ENCODE measurements around the gene TBC1D22A.

The TBC1D22A gene

DNA sequence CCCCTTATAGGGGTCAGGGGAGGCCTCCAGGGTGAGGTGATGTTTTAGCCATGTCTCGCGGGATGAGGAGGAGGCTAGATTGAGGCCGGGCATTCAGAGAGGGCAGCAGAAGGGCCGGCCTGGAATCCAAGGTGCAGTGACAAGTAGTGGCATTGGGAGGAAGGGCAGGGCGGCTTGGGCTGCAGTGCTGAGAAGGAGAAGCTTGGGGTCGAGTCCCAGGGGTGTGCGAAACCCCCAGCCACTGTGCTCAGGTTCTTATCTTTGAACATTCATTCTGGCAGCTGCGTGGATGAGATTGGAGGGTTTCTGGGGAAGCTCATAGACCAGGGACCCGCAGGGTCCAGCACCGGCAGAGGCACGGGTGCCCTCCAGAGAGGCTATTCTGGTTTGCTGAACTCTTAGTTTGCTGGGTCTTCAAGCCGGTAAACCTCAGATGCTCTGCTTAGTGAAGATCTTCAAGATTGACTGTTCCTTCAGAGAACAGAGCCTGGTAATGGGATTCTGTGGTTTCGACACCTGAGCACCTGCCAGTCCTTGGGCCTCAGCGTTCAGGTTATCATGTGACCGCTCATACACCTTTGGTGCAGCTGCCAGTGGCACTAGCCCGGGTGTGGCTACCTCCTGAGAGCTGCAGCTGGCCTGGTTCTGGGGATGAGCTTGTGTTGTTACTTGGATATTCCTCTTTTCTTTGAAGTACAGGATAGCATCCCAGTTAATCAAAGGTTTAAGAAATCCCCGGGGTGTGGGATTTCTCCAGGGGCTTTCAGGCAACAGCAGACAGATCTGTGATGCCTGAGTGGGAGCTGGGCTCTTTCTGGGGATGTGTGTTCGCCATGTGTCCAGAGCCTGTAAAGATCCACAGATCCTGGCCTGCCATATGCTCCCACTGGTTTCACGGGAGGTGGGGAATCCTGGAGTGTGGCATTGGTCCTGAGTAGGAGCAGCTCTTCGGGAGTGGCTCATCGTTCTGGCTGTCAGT lies 152.8 kb downstream of the TBC1D22A start:
- peak; percentile 39 for DNase-seq

DNA sequence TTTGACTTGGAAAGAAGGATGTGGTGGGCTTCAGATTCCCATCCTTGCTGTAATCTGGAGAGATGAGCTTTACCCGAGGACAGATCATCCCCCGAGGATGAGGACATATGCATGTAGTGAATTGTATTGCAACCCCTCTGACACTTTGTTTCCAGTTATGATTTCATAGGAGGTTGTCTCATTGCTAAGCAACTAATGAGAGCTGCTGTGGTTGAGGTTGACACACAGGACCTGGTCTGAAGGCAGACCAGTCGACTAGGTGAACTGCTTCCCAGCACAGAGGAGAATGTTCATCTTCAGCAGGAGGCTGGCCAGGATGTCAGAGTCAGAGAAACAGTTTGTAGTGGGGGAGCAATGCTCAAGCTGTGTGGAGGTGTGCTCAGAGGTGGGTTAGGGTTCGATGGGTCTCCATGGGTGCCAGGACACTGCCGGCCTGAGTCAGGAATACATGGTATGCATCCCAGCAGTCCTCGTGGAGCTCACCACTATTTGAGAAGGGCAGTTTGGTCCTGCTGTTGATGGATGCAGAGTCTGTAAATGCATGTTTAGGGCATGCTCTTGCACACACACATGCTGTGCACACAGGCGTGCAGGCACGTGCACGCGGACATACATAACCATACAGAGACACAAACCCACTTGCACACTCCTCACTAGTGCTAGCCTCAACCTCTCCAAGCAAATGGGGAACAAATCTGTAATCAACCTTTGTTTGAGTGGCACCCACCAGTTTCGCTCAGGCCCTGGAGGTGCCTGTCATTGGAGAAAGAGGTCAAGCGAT lies 153.7 kb downstream of the TBC1D22A start:
- no peak for DNase-seq

DNA sequence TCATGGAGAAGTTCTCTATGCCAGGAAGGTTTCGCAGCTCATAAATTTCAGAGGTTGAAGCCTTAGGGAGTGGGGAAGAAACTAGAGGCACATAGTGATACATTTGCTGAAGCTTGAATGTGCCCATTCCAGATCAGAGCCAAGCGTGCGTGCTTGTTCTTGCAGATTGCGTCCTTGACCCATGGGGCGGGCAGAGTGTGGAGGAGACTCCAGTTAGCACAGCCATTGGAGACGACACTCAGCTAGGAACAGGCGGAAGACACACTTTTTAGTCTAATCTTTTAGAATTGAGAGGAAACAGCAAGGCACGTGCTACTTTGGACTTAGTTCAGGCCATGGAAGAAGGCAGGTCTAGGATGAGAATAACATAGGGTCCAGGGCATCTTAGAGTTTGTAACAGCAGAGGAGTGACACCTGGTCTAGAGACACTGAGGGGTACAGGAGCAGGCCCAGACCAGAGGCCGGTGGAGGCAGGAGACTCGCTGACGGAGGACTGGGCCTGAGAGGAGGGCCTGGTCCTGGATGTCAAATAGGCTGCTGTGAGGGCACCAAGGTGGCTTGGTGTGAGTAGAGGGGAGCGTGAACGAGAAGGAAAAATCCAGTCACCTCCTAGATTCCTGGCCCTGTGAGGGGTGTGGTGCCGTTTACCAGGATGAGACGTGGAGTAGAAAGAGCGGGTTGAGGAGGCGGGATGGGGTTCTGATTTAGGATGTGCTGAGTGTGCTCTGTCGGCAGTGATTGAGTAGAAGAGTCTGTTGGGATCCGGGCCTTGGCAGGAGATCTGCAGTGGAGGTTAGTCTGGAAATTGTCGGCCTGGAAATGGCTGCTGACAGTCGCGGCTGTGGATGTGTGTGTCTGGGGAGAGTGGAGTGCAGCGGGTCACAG lies 154.7 kb downstream of the TBC1D22A start:
- DNase-seq = no peak

DNA sequence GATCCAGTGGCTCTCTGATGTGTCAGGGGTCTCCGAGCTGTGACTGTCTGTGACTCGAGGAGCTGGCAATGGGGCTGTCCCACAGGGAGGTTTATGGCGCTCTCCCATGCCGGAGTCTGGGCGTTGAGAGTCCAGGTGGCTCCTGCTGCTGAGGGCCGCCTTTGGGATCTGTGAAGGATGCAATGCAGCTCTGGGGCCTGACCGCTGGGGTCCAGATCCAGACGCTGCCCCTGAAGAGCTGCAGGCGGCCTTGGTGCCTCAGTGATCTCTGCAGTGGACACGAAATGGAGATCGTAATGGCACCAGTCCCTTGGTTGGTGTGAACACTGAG lies 155.3 kb downstream of the TBC1D22A start:
- DNase-seq = no peak

DNA sequence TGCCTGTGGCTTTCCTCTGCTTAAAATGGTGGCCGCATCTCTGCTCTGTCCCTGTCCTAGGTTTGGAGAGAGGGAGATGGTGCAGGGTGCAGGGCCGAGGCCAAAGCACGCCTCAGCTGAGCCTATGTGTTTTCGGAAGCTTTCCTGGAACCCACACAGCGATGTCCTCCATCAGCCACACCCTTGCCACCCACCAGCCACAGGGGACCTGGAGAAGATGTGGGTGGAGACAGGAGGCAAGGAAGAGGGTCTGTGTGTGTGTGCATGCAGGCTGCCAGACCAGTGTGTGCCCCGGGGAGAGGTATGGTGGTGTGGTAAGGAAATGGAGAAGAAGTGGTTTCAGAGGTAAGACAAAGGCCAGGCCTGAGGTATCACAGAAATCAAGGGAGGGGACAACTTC lies 155.7 kb downstream of the TBC1D22A start:
- no peak for DNase-seq

DNA sequence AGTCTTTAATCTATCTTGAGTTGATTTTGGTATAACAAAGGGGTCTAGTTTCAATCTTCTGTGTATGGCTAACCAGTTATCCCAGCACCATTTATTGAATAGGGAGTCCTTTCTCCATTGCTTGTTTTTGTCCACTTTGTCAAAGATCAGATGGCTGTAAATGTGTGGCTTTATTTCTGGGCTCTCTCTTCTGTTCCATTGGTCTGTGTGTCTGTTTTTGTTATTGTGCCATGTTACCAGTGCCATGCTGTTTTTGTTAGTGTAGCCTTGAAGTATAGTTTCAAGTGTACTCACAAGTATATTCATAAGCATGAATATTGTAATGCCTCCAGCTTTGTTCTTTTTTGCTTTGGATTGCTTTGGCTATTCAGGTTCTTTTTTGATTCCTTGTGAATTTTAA lies 159.6 kb downstream of the TBC1D22A start:
- no peak for DNase-seq

DNA sequence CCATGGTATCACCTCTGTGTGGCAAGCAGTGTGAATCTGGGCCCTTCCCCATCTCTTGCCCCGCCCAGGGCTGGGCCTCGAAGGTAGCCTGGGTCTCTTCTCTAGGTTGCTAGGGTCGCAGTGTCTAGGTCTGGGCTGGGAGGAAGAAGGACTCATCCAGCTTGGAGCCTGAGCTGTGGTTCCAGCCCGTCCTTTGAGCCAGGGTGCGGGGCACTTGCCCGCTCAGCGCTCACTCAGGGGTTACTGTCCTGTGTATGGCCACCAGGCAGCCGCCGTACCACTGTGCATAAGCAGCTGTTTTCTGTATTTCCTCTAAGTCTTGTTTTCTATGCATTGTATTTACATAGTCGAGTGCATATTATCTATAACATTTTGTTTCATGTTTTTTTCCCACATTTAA lies 160.9 kb downstream of the TBC1D22A start:
- DNase-seq = no peak

DNA sequence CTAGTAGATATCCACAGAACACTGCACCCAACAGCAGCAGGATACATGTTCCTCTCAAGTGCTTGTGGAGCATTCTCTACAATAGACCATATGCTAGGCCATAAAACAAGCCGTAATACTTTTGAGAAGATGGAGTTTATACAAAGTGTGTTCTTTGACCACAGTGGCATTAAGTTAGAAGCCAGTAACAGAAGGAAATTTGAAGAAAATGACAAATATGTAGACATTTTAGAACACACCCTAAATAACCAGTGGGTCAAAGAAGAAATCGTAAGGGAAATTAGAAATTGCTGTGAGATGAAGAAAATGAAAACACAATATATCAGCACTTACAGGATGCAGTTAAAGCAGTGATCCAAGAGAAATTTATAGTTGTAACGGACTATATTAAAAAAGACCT lies 163.4 kb downstream of the TBC1D22A start:
- DNase-seq = no peak

DNA sequence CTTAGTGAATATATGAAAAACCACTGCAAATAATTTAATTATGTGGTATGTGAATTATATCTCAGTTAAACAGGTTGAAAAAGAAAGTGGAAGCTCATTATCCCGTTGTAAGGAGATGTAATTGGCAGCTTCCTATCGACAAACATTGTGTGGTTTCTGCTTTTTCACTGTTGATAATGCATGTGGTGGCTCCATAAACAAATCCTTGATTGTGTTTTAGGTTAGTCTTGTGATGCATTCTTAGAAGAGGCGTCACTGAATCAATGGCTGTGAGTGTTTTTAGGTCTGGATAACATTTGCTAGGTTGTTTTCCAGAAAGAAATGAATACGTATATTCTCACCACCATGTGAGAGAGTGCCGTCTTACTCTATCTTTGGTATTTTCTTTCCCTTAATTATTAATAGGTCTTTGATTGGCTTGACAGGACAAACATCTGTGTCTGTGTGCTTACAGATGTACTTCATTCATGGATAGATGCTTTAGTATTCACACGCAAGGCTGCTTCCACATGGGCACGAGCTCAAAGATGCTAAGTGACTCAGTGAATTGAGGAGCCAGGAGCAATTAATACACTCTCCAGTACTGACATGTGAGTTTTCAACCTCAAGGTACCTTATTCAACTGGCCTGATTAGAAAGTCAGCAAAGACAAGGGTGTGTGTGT lies 166.7 kb downstream of the TBC1D22A start:
- DNase-seq = no peak

DNA sequence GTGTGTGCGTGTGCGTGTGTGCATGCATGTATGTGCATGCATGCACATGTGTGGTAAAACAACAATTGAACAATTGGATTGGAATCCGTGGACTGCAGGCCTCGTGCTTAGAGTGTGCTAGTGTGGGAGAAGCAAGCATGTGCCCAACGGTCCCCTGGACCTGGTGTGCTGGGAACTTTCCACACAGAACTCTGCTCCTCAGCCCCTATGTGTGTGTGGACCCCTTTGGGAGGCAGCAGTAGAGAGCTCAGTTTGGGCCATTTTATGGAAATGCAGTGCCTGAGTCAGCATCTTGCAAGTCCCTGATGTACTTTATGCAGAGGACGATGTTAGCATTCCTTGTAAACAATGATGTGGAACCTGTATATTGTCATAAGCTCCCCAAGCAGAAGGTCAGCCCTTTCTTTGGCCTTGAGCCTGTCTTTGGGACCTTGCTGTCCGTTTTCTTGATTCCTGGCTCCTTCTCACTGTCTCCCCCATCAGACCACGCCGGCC lies 167.3 kb downstream of the TBC1D22A start:
- no peak for DNase-seq

DNA sequence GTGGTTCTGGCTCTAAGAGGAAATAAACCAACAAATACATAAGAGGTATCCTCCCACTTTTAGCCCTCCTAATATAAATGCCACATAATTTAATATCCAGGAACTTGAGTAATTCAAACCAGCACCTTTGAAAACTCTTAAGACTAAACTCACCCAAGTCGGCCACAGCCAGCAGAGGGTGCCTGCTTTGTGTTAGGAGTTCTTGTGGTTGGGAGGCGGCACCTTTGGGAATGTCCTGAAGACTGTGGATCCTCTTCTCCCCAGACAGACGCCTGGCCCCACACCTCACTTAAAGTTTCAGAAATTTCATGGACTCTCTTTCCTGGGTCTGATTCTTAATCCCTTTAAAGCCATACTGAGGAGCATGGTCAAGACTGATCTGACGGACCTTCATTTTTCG lies 169.0 kb downstream of the TBC1D22A start:
- no peak for DNase-seq

DNA sequence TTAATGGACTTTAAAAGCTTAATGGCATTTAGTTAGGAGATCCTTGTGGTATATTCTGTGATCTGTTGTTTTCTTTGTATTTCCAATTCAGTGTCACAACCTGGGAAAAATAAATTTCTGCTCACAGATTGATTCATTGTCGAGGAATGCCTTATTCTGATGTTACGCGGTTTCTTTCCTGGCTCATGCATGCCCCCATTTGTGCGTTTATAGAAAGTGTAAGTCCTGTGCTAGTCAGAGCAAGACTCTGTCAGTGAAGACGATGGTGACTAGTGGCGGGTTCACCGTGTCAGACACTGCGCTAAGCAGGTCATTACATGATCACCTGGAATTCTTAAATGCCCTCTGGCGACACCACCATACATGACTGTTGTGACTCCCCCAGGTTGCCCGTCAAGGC lies 169.4 kb downstream of the TBC1D22A start:
- DNase-seq = no peak

DNA sequence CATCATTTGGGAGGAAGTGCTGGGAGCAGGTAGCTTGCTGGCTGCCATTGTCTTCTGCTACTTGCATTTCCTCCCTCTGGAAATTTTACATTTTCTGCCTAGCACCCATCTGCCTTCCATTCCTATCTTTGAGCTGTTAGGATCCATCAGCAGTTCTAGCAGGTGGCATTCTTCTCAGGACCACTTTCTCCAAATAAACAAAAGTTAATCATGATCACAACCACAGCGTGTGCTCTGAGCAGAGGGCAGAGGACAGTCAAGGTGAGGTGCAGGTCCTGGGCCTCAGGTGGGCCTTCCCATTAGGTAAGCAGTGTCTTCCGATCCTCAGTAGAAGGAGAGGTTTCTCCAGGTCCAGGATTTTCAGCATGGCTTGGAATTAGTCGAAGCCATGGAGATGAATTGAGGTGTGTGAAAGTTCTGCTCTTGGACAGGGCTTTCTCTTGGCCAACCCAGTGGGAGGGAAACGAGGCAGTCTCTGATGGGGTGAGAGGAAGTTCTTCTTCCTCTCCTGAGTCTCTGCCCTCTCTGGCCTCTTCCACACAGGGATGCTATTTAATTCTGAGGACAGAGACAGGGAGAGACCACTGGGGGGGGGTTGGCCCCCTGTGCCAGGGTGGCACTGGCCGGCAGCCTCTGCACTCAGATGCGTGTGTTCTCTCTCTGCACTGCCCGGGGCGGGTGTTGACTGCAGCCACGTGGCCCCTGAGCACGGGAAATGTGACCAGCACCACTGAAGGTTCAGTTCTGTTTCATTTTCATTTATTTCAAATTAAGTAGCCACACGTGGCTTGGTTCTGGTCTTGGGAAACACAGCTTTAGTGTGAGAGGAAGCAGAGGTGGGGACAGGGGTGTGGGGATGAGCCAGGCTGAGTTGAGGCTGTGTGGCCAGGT lies 170.8 kb downstream of the TBC1D22A start:
- no peak for DNase-seq

DNA sequence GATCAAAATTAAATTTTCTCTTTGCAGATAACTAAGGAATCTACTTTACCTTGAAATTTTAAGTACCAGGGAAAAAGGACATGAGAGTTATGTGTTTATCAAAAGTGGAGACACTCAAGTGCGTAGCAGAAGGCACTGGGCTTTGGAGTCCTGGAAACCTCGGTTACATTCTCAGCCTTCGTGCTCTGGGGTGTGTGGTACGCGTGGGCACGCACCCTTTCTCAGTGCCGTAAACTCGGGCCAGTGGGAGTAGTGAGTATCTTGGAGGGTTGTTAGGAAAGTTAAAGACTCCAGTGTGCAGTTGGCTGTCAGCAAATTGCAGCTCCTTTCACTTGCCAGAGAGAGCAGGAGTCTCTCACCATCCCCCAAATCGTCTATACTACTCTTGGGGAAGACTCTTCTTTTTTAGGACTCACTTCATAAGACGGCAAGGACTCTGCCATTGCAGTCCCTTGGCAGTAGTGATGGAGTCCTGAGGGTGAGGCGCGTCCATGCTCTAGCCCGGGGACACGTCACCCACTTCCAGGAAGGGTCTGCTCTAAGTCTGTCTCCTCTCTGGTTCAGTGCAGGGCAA lies 171.8 kb downstream of the TBC1D22A start:
- no peak for DNase-seq

DNA sequence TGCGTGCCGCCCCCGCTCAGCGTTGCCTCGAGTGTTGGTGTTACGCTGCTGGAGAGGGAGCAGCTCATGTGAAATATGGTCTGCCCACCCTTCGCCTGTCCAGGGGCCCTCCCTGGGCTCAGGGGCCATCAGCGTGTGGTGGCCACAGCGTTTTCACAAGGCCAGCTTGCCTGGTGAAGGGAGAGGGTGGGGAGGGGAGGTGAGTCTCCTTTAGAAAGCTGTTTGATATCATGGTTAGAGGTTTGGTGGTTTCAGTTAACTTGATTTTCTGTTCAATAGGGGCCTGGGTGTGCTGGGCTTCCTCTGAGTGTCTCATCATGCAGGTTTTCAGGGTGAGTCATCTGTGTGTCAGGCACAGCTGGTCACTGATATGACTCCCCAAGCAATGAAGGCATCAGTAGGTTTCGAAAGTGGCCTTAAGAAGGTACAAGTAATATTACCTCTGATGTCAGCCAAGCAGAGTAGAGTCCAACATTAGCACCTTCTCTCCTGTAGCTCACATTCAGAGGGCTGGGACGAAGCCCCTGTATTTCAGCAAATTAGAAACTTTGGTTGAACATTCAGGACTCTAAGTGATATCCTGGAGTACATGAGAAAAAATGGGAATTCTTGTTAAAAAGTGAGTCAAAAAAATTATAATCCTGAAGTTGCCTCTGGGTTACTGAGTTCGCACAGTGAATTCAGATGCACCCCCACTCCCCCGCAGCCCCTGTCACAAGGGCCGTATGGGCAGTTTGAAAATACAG lies 172.5 kb downstream of the TBC1D22A start:
- DNase-seq = no peak

DNA sequence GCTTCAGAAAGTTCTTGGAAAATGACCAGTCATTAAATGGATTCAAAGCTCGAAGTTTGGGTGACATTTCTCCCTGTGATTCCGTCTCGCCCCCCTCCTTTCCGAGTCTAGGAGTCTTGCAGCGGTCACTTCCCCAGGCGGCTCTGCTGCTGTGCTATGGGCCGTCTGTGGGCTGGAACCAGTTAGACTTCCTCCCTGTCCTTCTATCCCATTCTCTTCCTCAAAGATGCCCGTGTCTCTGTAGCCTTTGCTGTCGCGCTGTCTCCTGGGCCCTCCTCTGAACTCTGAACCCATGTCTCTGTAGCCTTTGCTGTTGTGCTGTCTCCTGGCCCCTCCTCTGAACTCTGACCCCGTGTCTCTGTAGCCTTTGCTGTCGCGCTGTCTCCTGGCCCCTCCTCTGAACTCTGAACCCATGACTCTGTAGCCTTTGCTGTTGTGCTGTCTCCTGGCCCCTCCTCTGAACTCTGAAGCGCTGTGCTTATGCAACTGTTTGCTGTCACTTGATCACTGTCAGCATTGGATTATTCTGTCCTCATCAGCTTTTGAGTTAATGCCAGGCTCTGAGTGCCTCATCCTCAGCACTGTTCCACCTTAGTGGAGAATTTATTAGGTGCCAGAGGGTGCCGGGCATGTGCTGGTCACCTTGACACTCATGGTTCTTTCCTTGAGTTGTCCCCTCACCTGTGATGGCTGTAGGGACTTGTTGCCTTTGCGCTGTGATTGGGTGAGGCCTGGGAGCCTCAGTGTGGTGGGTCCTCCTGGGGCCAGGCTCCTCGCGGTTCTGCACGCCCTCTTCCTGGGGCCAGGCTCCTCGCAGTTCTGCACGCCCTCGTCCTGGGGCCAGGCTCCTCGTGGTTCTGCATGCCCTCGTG lies 173.3 kb downstream of the TBC1D22A start:
- no peak for DNase-seq

DNA sequence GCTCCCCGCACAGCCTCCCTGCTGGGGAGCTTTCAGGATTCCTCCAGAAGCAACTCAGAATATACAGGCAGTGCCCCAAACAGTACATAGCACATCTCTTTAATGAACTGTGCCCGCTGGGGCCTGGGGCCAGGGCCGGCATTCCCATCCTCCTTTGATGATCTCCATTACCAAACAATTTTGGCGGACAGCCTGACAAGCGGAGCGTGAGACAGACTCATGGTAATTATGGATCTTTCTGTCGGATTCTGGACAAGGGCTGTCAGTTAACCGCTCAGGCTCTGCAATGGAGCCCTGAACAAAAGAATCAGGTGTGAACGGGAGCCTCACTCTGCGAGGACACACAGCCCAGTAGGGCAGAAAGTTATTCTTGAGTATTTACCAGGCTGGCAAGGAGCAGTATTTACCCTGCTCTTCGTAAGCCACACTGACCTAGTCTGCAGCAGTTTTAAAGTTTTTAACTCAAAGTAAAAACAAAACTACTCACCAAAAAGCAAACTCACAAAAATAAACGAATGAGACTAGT lies 174.0 kb downstream of the TBC1D22A start:
- DNase-seq = no peak

DNA sequence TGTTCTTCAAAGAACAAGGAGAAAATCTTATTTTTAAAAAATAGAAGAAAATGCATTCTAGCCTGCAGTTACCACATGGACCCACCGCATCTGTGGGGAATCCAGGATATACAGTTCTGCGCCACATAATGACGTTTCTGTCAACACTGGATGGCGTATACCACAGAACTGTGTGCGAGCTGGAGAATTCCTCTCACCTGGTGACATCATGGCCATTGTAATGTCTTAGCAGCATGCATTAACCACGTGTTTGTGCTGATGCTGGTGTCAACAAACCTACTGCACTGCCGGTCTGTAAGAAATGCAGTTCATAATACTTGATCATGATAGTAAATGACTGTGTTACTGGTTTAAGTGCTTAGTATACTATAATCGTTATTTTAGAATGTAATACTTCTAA lies 174.7 kb downstream of the TBC1D22A start:
- DNase-seq = no peak

DNA sequence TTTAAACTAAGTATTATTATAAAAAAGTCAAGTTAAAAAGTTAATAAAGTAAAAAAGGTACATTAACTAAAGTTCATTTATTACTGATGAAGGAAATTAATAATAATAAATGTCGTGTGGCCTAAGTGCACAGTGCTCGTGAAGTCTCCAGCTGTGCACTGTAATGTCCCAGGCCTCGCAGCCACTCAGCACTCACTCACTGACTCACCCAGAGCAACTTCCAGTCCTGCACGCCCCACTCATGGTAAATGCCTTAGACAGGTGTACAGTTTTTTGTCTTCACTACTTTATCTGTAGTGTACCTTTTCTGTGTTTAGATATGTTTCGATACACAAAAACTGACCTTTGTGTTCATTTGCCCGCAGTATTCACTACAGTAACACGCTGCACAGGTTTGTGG lies 175.5 kb downstream of the TBC1D22A start:
- DNase-seq = no peak
